Measurements from ENCODE around the gene IFNA16.
"Not testable (repeated sequence)": the region's sequence is repeated elsewhere in the genome, so short reads cannot be mapped to it uniquely, and the experiment has no call there.

The IFNA16 gene

DNA sequence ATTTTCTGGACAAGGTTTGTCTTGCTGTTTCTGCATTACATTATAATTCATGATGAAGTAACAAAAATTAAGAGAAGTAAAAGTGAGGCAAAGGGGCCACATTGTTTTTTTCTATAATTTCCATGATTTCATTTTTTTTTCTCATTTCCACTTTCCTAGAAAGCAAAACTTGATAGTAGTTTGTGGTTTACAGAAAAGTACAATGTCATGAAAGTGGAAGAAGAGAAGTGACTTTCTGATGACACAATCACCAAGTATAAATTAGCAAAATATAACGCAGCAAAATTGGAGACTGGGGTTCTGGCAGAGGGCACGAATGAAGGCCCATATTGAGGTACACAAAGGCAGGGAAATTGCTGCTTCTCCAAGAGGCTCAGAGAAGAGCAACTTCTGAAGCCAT lies 27.7 kb upstream of the IFNA16 start:
- Histone ChIP-seq H3K4me3 (ENCODE audit: low read depth, low read length) (no peak overlapping the region), H3K36me3 (no peaks in the 10 kb centered on the region), H3K4me1 (no peaks in the 10 kb centered on the region), H3K27me3 (no peaks in the 10 kb centered on the region), H3K9me3 (no peaks in the 10 kb centered on the region)
- TF ChIP-seq CTCF (IDR thresholded peaks at IDR 0.05; ENCODE audit: low read depth, low read length) = no peak
- DNase-seq = no peak

DNA sequence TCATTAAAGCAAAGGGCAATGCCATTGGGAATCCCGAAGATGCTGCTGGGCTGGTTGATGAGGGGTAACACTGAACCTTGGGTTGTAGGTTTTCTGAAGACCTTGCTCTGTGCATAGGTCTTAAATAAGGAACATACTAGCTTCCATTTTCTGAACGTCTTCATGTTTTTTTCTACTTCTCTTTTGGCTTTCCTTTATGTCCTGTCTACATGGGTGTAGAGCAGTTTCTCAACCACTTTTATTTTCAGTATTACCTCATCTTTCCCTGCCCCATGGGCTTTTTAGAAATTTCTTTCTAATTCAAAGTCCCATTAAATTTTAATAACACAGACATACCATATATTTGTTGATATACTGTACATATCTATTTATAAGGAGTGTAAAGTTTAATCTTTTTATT lies 22.8 kb upstream of the IFNA16 start, which contains the start of gene IFNA14:
TSS of gene IFNA14 (minus strand) at position 95 of the 400 bp plus-strand sequence. CDS start at position 25, 70 bp downstream.
- Histone ChIP-seq H3K4me3 (ENCODE audit: low read depth, low read length) (no peak within 1 kb of the TSS), H3K36me3 (no peaks in the 10 kb centered on the region), H3K9me3 (no peaks in the 10 kb centered on the region), H3K27me3 (no peaks in the 10 kb centered on the region), H3K4me1 (no peaks in the 10 kb centered on the region)
- no peak for DNase-seq
- TF ChIP-seq CTCF (IDR thresholded peaks at IDR 0.05; ENCODE audit: low read depth, low read length) = no peak

DNA sequence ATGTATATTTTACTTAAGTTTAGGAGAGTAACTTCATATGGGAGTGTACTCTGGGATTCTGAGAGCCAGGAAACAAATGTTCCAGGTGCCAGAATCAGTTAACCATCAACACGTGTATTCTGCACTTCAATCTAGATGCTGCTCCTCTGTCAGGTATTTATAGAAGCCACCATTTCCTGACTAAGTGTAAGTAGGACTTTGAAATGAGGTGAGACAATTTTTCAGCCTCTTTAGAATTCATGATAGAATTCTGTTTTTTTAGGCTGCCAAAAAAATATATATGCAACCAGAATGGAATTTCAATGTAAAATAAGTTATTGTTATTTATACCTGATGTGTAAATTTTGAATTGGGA lies 19.2 kb upstream of the IFNA16 start:
- H3K4me1 ChIP-seq; H3K4me3 ChIP-seq (ENCODE audit: low read depth, low read length); H3K27me3 ChIP-seq; DNase-seq; H3K36me3 ChIP-seq; H3K9me3 ChIP-seq: not testable (repeated sequence)

DNA sequence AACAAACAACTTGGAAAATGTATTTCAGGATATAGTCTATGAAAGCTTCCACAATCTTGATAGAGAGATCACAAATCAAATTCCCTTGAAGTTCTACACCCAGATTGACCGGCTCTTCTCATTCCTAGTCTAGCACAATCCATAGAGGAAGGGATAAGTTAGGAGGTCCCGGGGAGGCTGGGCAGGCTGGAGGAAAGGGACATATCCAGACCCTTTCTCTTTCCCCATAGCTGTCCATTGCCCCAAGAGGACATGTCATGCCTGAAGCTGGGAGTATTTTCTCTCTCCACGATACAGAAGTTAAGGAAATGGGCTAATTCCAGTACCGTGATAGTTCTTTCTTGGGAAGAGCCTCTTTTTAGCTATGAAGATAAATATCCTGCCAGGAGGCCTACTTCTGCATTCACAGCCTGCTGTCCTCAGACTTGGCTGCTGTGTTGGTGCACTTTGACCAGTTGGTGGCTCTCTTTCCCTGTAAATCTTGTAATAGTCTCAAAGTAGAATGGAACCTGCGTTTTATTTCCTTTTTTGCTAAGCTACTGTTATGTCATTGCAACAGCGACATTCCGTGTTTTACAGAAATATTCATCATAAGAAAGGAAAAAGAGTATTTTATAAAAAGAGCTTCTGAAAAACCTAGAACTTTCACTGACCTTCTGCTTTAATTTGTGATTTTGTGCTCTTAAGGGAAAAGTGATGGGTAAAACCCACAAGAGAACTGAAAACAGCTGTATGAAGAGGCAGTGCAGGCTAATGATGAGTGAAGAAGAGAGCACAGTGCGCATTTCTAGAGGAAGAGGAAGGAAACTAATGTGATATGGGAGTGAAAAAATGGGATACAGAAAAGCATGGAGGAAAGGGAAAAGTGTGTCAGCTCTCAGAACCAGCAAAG lies 18.6 kb upstream of the IFNA16 start:
- H3K27me3 ChIP-seq; H3K36me3 ChIP-seq; DNase-seq; H3K4me1 ChIP-seq; H3K4me3 ChIP-seq (ENCODE audit: low read depth, low read length); H3K9me3 ChIP-seq: not testable (repeated sequence)
- TF ChIP-seq CTCF (IDR thresholded peaks at IDR 0.05; ENCODE audit: low read depth, low read length) = peak; percentile 59

DNA sequence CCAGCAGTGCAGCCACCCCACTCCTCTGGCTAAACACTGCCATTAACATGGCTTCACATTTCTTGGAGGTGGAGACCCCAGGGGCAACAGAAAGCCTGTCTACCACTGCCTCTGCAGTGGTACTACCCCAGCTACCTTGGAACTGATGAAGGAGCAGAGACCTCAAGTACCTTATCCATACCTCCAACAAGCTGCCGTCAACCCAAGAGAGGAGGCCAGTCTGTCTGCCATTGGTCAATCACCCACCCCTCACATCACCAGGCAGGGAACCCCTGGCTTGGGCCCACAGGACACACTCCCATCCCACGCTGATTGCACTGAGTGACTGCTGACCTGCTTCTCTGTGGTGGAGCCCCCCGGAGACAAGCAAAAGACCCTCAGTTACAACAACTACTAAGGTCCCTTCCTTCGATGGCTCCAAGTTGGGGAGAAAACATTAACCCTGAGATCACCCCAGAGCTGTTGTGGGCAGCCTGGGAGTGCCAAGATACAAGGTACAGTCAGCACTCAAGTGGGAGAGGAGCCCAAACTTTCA lies 17.1 kb upstream of the IFNA16 start:
- no peaks in the 10 kb centered on the region for H3K4me1 ChIP-seq
- H3K9me3 ChIP-seq = no peaks in the 10 kb centered on the region
- no peaks in the 10 kb centered on the region for H3K36me3 ChIP-seq
- no peak for DNase-seq
- no peak overlapping the region for H3K4me3 ChIP-seq (ENCODE audit: low read depth, low read length)
- no peaks in the 10 kb centered on the region for H3K27me3 ChIP-seq
- TF ChIP-seq CTCF (IDR thresholded peaks at IDR 0.05; ENCODE audit: low read depth, low read length) = no peak

DNA sequence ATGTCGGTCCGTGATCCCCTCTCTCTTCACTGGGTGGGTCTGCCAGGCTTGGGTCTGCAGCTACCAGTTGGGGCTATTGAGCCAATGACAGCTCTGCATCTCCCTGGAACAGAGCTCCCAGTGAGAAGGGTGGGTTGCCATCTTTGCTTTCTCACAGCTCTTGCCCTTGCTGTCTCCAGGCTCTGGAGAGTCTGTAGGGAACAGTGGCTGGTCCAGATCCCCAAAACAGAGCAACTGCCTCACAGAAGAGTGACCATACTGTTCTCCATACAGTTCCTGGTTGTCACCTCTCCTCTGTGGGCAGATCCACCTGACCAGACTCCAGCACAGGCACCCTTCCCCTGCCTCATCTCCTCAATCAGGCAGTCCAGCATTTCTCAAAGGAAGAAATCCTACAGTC lies 16.1 kb upstream of the IFNA16 start:
- H3K9me3 ChIP-seq = no peaks in the 10 kb centered on the region
- no peak for DNase-seq
- no peak for TF ChIP-seq CTCF (IDR thresholded peaks at IDR 0.05; ENCODE audit: low read depth, low read length)

More for the DNA sequence above, 16.1 kb upstream of the IFNA16 start:
- no peaks in the 10 kb centered on the region for H3K36me3 ChIP-seq
- no peak overlapping the region for H3K4me3 ChIP-seq (ENCODE audit: low read depth, low read length)
- no peaks in the 10 kb centered on the region for H3K27me3 ChIP-seq
- H3K4me1 ChIP-seq = no peaks in the 10 kb centered on the region
